ENCODE data around the gene PIWIL1.

- TF ChIP-seq, protein P1, sequence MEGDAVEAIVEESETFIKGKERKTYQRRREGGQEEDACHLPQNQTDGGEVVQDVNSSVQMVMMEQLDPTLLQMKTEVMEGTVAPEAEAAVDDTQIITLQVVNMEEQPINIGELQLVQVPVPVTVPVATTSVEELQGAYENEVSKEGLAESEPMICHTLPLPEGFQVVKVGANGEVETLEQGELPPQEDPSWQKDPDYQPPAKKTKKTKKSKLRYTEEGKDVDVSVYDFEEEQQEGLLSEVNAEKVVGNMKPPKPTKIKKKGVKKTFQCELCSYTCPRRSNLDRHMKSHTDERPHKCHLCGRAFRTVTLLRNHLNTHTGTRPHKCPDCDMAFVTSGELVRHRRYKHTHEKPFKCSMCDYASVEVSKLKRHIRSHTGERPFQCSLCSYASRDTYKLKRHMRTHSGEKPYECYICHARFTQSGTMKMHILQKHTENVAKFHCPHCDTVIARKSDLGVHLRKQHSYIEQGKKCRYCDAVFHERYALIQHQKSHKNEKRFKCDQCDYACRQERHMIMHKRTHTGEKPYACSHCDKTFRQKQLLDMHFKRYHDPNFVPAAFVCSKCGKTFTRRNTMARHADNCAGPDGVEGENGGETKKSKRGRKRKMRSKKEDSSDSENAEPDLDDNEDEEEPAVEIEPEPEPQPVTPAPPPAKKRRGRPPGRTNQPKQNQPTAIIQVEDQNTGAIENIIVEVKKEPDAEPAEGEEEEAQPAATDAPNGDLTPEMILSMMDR (conservative IDR thresholded peaks at IDR 0.05) = no peak
- TF ChIP-seq EZH2 (IDR thresholded peaks at IDR 0.05; ENCODE audit: low read depth) = no peak
Observed at GRCh38 chr12:130353081-130353480, 15.4 kb downstream of the PIWIL1 start.
